IMR-90 (cell line): Measurements from ENCODE around the gene CAMTA1. TPM values are rescaled to one million over a fixed set of nuclear protein-coding genes. Genes with fewer than 3 reads are reported as not detected.

Experiments used
- ATAC-seq: fragments of 200-7000 bp; cut with Tn5 transposase; 2 replicates; pipeline ENCODE4 v1.9.1; 2020; ENCODE audit warnings: low read depth, mild to moderate bottlenecking, moderate library complexity
- BruUV-seq: library from RNA; stranded (reverse); fragments of 400-500 nt; replicated peaks from 2 replicates; lab custom pipeline; 2021; lab: Mats Ljungman, UMichigan
- CTCF ChIA-PET: fragments of 300-600 bp; formaldehyde crosslinking; extraction: SDS; loops from one replicate; lab custom pipeline; 2021; ENCODE audit warnings: antibody characterized with exemption; lab: Yijun Ruan, JAX
- POLR2A ChIA-PET: fragments of 300-600 bp; sonication (Branson Sonifier 250); formaldehyde crosslinking; loops from one replicate; lab custom pipeline; 2022; ENCODE audit warnings: antibody characterized with exemption; ENCODE audit not compliant: unreplicated experiment; lab: Charles Lee
- DNase-seq: peaks from one replicate; pipeline ENCODE4 v3.0.0; 2013
- H2AFZ ChIP-seq: replicated peaks from 2 replicates; pipeline ENCODE3; 2013; ENCODE audit warnings: low read length, mild to moderate bottlenecking; ENCODE audit not compliant: poor library complexity
- H2AK5ac ChIP-seq: 2 replicates; pipeline ENCODE4 v1.6.1; 2013; ENCODE audit warnings: low read depth, low read length, inconsistent platforms
- H2AK9ac ChIP-seq: replicated peaks from 2 replicates; pipeline ENCODE3; 2013; ENCODE audit warnings: mild to moderate bottlenecking, low read depth, low read length, moderate library complexity; ENCODE audit not compliant: poor library complexity
- H2BK120ac ChIP-seq: 2 replicates; pipeline ENCODE4 v1.6.1; 2013; ENCODE audit warnings: low read depth, low read length, inconsistent platforms
- H2BK15ac ChIP-seq: 3 replicates; pipeline ENCODE4 v1.6.1; 2013; ENCODE audit warnings: low read depth, low read length, inconsistent platforms
- H2BK20ac ChIP-seq: 2 replicates; pipeline ENCODE4 v1.6.1; 2013; ENCODE audit warnings: low read depth, mild to moderate bottlenecking, inconsistent platforms, low read length, moderate library complexity
- H2BK5ac ChIP-seq: 2 replicates; pipeline ENCODE4 v1.6.1; 2013; ENCODE audit warnings: mild to moderate bottlenecking, low read depth, low read length, inconsistent platforms; ENCODE audit not compliant: poor library complexity, severe bottlenecking
- H3K14ac ChIP-seq: replicated peaks from 2 replicates; pipeline ENCODE4 v1.6.1; 2013; ENCODE audit warnings: low read depth, low read length, inconsistent platforms
- H3K18ac ChIP-seq: 2 replicates; pipeline ENCODE4 v1.6.1; 2013; ENCODE audit warnings: low read depth, low read length, control low read depth
- H3K23ac ChIP-seq: 2 replicates; pipeline ENCODE4 v1.6.1; 2013; ENCODE audit warnings: low read depth, low read length, inconsistent platforms
- H3K27ac ChIP-seq: 2 replicates; pipeline ENCODE4 v1.5.1; 2013; ENCODE audit warnings: mild to moderate bottlenecking, control low read depth, low read length; ENCODE audit not compliant: insufficient read depth
- H3K27me3 ChIP-seq: 2 replicates; pipeline ENCODE4 v1.6.1; 2013; ENCODE audit warnings: low read length; ENCODE audit not compliant: control insufficient read depth, insufficient read depth
- H3K36me3 ChIP-seq: 2 replicates; pipeline ENCODE4 v1.6.1; 2013; ENCODE audit warnings: low read length, mixed read lengths; ENCODE audit not compliant: control insufficient read depth, insufficient read depth
- H3K4ac ChIP-seq: 2 replicates; pipeline ENCODE4 v1.6.1; 2013; ENCODE audit warnings: low read depth, low read length, inconsistent platforms
- H3K4me1 ChIP-seq: 2 replicates; pipeline ENCODE4 v1.6.1; 2013; ENCODE audit warnings: low read length, mixed read lengths; ENCODE audit not compliant: control insufficient read depth, insufficient read depth
- H3K4me2 ChIP-seq: 2 replicates; pipeline ENCODE4 v1.6.1; 2013; ENCODE audit warnings: low read depth, mild to moderate bottlenecking, control low read depth, low read length, moderate library complexity
- H3K4me3 ChIP-seq: 2 replicates; pipeline ENCODE4 v1.5.1; 2013; ENCODE audit warnings: low read depth, mild to moderate bottlenecking, control low read depth, low read length, moderate library complexity; ENCODE audit not compliant: insufficient read depth
- H3K56ac ChIP-seq: 2 replicates; pipeline ENCODE4 v1.6.1; 2013; ENCODE audit warnings: low read length, inconsistent platforms; ENCODE audit not compliant: insufficient read depth; ENCODE audit errors: extremely low read depth
- H3K79me1 ChIP-seq, 2 experiments: 2 replicates each; pipeline ENCODE4 v1.6.1; 2013; ENCODE audit warnings: low read length in 2 of 2, inconsistent platforms in 1 of 2, low read depth in 1 of 2
- H3K9ac ChIP-seq: 2 replicates; pipeline ENCODE4 v1.6.1; 2013; ENCODE audit warnings: low read depth, low read length, control low read depth
- H3K9me1 ChIP-seq: 2 replicates; pipeline ENCODE4 v1.6.1; 2013; ENCODE audit warnings: low read length, inconsistent platforms; ENCODE audit not compliant: insufficient read depth
- H3K9me3 ChIP-seq: 2 replicates; pipeline ENCODE4 v1.6.1; 2013; ENCODE audit warnings: low read length; ENCODE audit not compliant: control insufficient read depth, insufficient read depth
- H4K20me1 ChIP-seq: 2 replicates; pipeline ENCODE4 v1.6.1; 2013; ENCODE audit warnings: low read length, inconsistent platforms; ENCODE audit not compliant: insufficient read depth
- H4K5ac ChIP-seq: 2 replicates; pipeline ENCODE4 v1.6.1; 2013; ENCODE audit warnings: mild to moderate bottlenecking, low read depth, low read length, control low read depth
- H4K8ac ChIP-seq, 2 experiments: 2 replicates each; pipeline ENCODE4 v1.6.1; 2013; ENCODE audit warnings: low read depth in 2 of 2, low read length in 2 of 2, control low read depth in 1 of 2, inconsistent platforms in 1 of 2
- H4K91ac ChIP-seq: 2 replicates; pipeline ENCODE4 v1.6.1; 2013; ENCODE audit warnings: low read depth, low read length, inconsistent platforms; ENCODE audit not compliant: insufficient read depth
- BHLHE40 ChIP-seq: fragments of 150-350 bp; IDR thresholded peaks from 2 replicates; pipeline ENCODE4 v1.6.1; 2016; ENCODE audit warnings: mild to moderate bottlenecking, low read depth, low read length
- MXI1 ChIP-seq: IDR thresholded peaks from 2 replicates; pipeline ENCODE4 v1.6.1; 2012; ENCODE audit warnings: low read depth, mild to moderate bottlenecking, low read length, moderate library complexity, borderline replicate concordance
- USF2 ChIP-seq: fragments of 150-350 bp; IDR thresholded peaks from 2 replicates; pipeline ENCODE4 v1.6.1; 2017; ENCODE audit warnings: mild to moderate bottlenecking, antibody characterized with exemption, low read length, low read depth
- WGBS, 2 experiments: methylation state at CpG; one replicate each; pipeline versions ENCODE4 v1.1.5 to v1.1.7; 2013; ENCODE audit warnings: missing lambda C conversion rate in 2 of 2; ENCODE audit not compliant: insufficient read length in 1 of 2; ENCODE audit errors: extremely low coverage in 2 of 2; 5-methylcytosine and 5-hydroxymethylcytosine counted together
- dilution Hi-C: fragments of 300-500 bp; cut with HindIII; formaldehyde crosslinking; loops from one replicate; pipeline ENCODE4 v1.14.3; 2018; ENCODE audit warnings: low sequenced_read_pairs; ENCODE audit not compliant: unreplicated experiment
- in situ Hi-C: fragments of 300-500 bp; cut with MboI; formaldehyde crosslinking; loops from 3 replicates; pipeline ENCODE4 v1.14.3; 2019; ENCODE audit warnings: low sequenced_read_pairs, inconsistent platforms, mixed read lengths
- intact Hi-C: fragments of 100-400 bp; cut with micrococcal nuclease; formaldehyde crosslinking; loops from 2 replicates; pipeline ENCODE4 v1.10.0; 2022
- polyA plus RNA-seq, 3 experiments: library from polyadenylated mRNA; depleted of rRNA; stranded (reverse); fragments of >200 nt; gene quantifications; 2 replicates each; pipeline ENCODE4 v1.2.3, GENCODE V29; 2012; ENCODE audit warnings: low replicate concordance in 1 of 3
- total RNA-seq: library from RNA; depleted of rRNA; stranded (reverse); fragments of >200 nt; gene quantifications from 2 replicates; pipeline ENCODE4 v1.2.3, GENCODE V29; 2012

Gene CAMTA1
- total and polyA plus RNA-seq, 2 of the 4 experiments (the other 2 are of a cell fraction) = 35.5 to 74.3 TPM

GRCh38 chr1:7110321-7110720 lies 325.1 kb downstream of the CAMTA1 start:
- H3K56ac ChIP-seq = no peak overlapping the region
- intact Hi-C loops (no loop called here), in situ Hi-C loops (no loop called here), dilution Hi-C loops (no loop called here)
- H2BK15ac ChIP-seq = no peak overlapping the region
- no peak overlapping the region for H2AK5ac ChIP-seq
- no peak overlapping the region for H3K27ac ChIP-seq
- H2BK20ac ChIP-seq = no peak overlapping the region
- no peaks in the 10 kb centered on the region for H4K20me1 ChIP-seq
- H3K4me2 ChIP-seq = no peak overlapping the region
- no peaks in the 10 kb centered on the region for H3K79me1 ChIP-seq
- H3K4me1 ChIP-seq = no peaks in the 10 kb centered on the region
- no peaks in the 10 kb centered on the region for H3K9me1 ChIP-seq
- H2BK5ac ChIP-seq = no peak overlapping the region
- H3K36me3 ChIP-seq = no peaks in the 10 kb centered on the region
- H2BK120ac ChIP-seq = no peak overlapping the region
- H3K18ac ChIP-seq = no peak overlapping the region
- no peak overlapping the region for H2AFZ ChIP-seq
- peaks cover 16% of the 10 kb centered on the region for H3K27me3 ChIP-seq
- ATAC-seq = no peak
- H4K5ac ChIP-seq = no peak overlapping the region
- no peak overlapping the region for H3K4me3 ChIP-seq
- BruUV-seq = no TSS peak
- 57% methylated on average over 4 of the region's 8 CpGs; no CpG with 5 or more reads in 1 of the 2 experiments for WGBS, 2 experiments
- no peak overlapping the region for H4K8ac ChIP-seq
- H3K23ac ChIP-seq = no peak overlapping the region
- no peak overlapping the region for H3K14ac ChIP-seq
- ChIA-PET CTCF (interaction anchor here (0.6 kb wide), 1 partner anchor 11 kb away, joined by 3 read pairs; no protein-coding TSS in a partner anchor), POLR2A (no interaction called here)
- H4K91ac ChIP-seq = no peak overlapping the region
- DNase-seq = peak; percentile 21
- H3K9ac ChIP-seq = no peak overlapping the region
- H2AK9ac ChIP-seq = no peak overlapping the region
- no peak overlapping the region for H3K4ac ChIP-seq
- TF ChIP-seq MXI1 (no peak), BHLHE40 (no peak), USF2 (no peak)
- no peaks in the 10 kb centered on the region for H3K9me3 ChIP-seq
